Smooth muscle cell (in vitro differentiated cells): ENCODE data around the gene CDH22. TPM values are rescaled to one million over a fixed set of nuclear protein-coding genes. Genes with fewer than 3 reads are reported as not detected.

Experiments used
- DNase-seq: peaks from one replicate; lab custom pipeline; 2025; ENCODE audit not compliant: unreplicated experiment; lab: John Stamatoyannopoulos, UW
- H2AFZ ChIP-seq: fragments of 200-600 bp; sonication (generic); 2 replicates; pipeline ENCODE4 v1.6.0; 2016; ENCODE audit warnings: antibody characterized with exemption, low read depth, mild to moderate bottlenecking
- H3F3A ChIP-seq: fragments of 200-600 bp; sonication (generic); 2 replicates; pipeline ENCODE4 v1.6.0; 2017; ENCODE audit warnings: antibody characterized with exemption, low read depth
- H3K27ac ChIP-seq: fragments of 200-600 bp; sonication (generic); 2 replicates; pipeline ENCODE4 v1.5.1; 2016; ENCODE audit warnings: low read depth, mild to moderate bottlenecking
- H3K27me3 ChIP-seq: fragments of 200-600 bp; sonication (generic); 2 replicates; pipeline ENCODE4 v1.6.1; 2016; ENCODE audit warnings: low read depth, mild to moderate bottlenecking
- H3K36me3 ChIP-seq: fragments of 200-600 bp; sonication (generic); 2 replicates; pipeline ENCODE4 v1.5.1; 2016; ENCODE audit warnings: low read depth
- H3K4me1 ChIP-seq: fragments of 200-600 bp; sonication (generic); 2 replicates; pipeline ENCODE4 v1.5.1; 2016; ENCODE audit warnings: low read depth
- H3K4me2 ChIP-seq: fragments of 200-600 bp; sonication (generic); 2 replicates; pipeline ENCODE4 v1.6.0; 2016; ENCODE audit warnings: mild to moderate bottlenecking
- H3K4me3 ChIP-seq: fragments of 200-600 bp; sonication (generic); 2 replicates; pipeline ENCODE4 v1.5.1; 2016; ENCODE audit warnings: mild to moderate bottlenecking
- H3K79me2 ChIP-seq: fragments of 200-600 bp; sonication (generic); 2 replicates; pipeline ENCODE4 v1.6.0; 2016; ENCODE audit warnings: low read depth, mild to moderate bottlenecking
- H3K9ac ChIP-seq: fragments of 200-600 bp; sonication (generic); 2 replicates; pipeline ENCODE4 v1.6.0; 2016; ENCODE audit warnings: low read depth
- H3K9me3 ChIP-seq: fragments of 200-600 bp; sonication (generic); replicated peaks from 2 replicates; pipeline ENCODE4 v1.5.1; 2016; ENCODE audit warnings: low read depth
- H4K20me1 ChIP-seq: fragments of 200-600 bp; sonication (generic); 2 replicates; pipeline ENCODE4 v1.6.0; 2016; ENCODE audit warnings: low read depth
- WGBS: methylation state at CpG from one replicate; pipeline ENCODE4 v1.1.7; 2016; ENCODE audit warnings: low lambda C conversion rate; 5-methylcytosine and 5-hydroxymethylcytosine counted together
- polyA plus RNA-seq: library from polyadenylated mRNA; unstranded; fragments of >200 nt; fragmentation: Nextera tagmentation; extraction: Ambion mirVana; gene quantifications from 2 replicates; pipeline ENCODE4 v1.2.1, GENCODE V29; 2016
- total RNA-seq: library from RNA; depleted of rRNA; stranded (reverse); fragments of >200 nt; gene quantifications from 2 replicates; pipeline ENCODE4 v1.2.3, GENCODE V29; 2014
- TF ChIP-seq, protein P1 (sequence below): fragments of 200-600 bp; sonication (generic); IDR thresholded peaks from 2 replicates; pipeline ENCODE4 v1.5.1; 2017; ENCODE audit warnings: borderline replicate concordance, mild to moderate bottlenecking, antibody characterized with exemption; ENCODE audit not compliant: insufficient read depth, poor library complexity, severe bottlenecking

The CDH22 gene
- total and polyA plus RNA-seq, 2 experiments from 2014 or later, result not detected

DNA sequence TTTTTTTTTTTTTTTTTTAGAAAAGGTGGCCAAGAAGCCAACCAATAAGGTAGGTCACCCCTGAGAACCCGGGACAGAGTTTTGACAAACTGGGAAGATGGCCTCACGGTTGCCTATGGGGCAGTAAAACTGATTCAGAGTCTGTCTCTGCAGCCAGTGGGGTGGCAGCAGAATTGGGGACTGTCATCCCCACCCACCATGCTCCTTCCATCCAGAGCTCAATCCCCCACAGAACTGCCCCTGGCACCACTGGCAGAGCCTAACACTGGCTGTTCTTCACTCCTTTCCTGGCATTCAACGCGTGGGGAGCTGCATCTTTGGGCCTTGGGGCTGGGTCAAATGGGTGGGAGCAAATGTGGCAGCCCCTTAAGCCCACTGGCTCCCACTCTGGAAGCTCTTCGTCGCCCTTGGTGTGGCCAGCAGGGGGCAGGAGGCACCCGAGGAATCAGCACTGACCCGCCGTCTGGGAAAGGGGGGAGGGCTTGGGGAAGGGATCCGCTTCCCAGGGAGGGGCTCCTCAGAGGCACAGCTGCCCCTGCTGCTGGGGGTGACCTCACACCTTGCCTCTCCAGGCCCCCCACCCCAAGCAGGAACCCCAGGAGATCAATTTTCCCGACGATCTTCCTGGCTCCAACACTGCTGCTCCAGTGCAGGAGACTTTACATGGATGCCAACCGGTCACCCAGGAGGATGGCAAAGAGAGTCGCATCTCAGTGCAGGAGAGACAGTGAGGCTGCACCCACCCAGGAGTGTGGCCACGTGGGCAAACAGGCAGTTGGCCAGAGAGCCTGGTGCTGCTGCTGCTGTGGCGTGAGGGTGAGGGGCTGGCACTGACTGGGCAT, 179.8 kb downstream of the CDH22 start:
- TF ChIP-seq, protein P1, sequence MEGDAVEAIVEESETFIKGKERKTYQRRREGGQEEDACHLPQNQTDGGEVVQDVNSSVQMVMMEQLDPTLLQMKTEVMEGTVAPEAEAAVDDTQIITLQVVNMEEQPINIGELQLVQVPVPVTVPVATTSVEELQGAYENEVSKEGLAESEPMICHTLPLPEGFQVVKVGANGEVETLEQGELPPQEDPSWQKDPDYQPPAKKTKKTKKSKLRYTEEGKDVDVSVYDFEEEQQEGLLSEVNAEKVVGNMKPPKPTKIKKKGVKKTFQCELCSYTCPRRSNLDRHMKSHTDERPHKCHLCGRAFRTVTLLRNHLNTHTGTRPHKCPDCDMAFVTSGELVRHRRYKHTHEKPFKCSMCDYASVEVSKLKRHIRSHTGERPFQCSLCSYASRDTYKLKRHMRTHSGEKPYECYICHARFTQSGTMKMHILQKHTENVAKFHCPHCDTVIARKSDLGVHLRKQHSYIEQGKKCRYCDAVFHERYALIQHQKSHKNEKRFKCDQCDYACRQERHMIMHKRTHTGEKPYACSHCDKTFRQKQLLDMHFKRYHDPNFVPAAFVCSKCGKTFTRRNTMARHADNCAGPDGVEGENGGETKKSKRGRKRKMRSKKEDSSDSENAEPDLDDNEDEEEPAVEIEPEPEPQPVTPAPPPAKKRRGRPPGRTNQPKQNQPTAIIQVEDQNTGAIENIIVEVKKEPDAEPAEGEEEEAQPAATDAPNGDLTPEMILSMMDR, result peak; percentile 54
- no peak overlapping the region for H2AFZ ChIP-seq

DNA sequence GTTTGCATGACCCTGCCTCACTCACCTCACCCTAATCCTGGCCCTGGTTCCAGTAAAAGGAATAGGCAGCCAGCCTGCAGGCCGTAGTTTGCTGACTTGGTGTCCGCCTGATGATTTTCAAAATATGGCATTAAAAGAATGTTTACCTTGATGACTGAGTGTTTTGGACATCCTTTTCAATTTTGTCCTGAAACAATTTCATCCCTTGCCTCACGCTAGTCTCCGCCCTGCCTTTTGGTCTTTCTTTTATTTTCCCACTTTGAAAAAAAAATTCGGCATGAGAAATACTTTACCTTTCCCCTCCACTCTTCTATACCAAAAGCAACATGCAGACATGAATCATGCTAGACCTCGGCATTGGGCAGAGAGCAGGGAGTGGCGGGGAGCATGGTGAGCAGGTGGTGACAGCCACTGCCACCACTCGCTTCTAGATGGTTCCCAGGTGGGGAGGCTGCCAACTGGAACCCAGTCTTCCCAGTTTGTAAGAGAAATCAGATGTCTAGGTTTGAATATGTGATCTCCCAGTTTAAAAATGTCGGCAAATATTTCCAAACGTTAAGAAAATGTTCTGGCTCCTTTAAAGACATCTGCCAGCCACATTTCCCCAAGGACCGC, 180.8 kb downstream of the CDH22 start:
- Histone ChIP-seq H4K20me1 (no peaks in the 10 kb centered on the region), H3K27me3 (peaks cover 21% of the 10 kb centered on the region), H3K79me2 (no peaks in the 10 kb centered on the region), H3K36me3 (no peaks in the 10 kb centered on the region), H3K9ac (no peak overlapping the region), H3K9me3 (no peaks in the 10 kb centered on the region), H3F3A (no peaks in the 10 kb centered on the region), H2AFZ (no peak overlapping the region), H3K4me1 (no peaks in the 10 kb centered on the region), H3K4me3 (no peak overlapping the region), H3K27ac (no peak overlapping the region), H3K4me2 (no peak overlapping the region)
- TF ChIP-seq, protein P1, result no peak
- 91% methylated on average over 11 of the region's 11 CpGs for WGBS
- no peak for DNase-seq

More for the DNA sequence above, 179.8 kb downstream of the CDH22 start:
- no peak overlapping the region for H3K4me3 ChIP-seq
- no peaks in the 10 kb centered on the region for H3K79me2 ChIP-seq
- no peaks in the 10 kb centered on the region for H3K9me3 ChIP-seq
- no peak overlapping the region for H3K4me2 ChIP-seq
- WGBS, result 51% methylated on average over 13 of the region's 16 CpGs
- H3K27me3 ChIP-seq, result peaks cover 21% of the 10 kb centered on the region
- no peaks in the 10 kb centered on the region for H4K20me1 ChIP-seq
- H3K36me3 ChIP-seq, result no peaks in the 10 kb centered on the region
- H3K27ac ChIP-seq, result no peak overlapping the region
- H3K9ac ChIP-seq, result no peak overlapping the region
- H3K4me1 ChIP-seq, result no peaks in the 10 kb centered on the region
- no peak for DNase-seq
- no peaks in the 10 kb centered on the region for H3F3A ChIP-seq

DNA sequence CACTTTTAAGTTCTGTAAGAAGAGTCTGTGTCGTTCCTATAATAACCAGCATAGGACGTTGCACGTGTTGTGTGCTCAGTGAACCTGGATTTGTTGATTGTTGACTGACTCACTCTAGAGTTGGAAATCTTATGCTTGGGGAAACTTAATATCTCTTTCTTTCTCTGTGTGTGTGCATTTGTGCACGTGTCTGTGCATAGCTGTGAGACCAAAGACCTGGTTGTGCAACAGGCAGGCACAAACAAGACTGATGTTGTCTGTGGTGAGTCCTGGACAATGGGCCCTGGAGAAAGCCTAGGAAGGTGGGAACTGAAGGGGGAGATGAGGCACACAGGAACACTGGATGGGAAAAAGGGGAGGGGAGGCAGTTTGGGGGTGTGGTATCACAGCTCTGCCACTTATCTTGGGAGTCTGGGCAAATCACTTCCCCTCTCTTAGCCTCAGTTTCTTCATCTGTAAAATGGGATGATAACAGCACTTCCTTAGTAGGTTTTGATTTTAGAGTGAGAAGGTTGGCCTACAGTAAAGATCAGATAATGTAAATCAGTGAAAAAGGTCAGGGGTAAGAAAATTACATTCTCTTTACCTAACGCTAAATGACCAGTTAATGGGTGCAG, 181.8 kb downstream of the CDH22 start:
- TF ChIP-seq, protein P1, result no peak
- no peak for DNase-seq
- H3F3A ChIP-seq, result no peaks in the 10 kb centered on the region
- no peak overlapping the region for H3K27ac ChIP-seq
- 94% methylated on average over 5 of the region's 5 CpGs for WGBS
- no peak overlapping the region for H3K4me2 ChIP-seq
- no peaks in the 10 kb centered on the region for H3K4me1 ChIP-seq
- H3K36me3 ChIP-seq, result no peaks in the 10 kb centered on the region
- no peak overlapping the region for H2AFZ ChIP-seq
- H3K79me2 ChIP-seq, result no peaks in the 10 kb centered on the region
- no peaks in the 10 kb centered on the region for H4K20me1 ChIP-seq
- H3K9me3 ChIP-seq, result no peaks in the 10 kb centered on the region
- H3K27me3 ChIP-seq, result peaks cover 17% of the 10 kb centered on the region
- H3K4me3 ChIP-seq, result no peak overlapping the region
- H3K9ac ChIP-seq, result no peak overlapping the region

Other genes starting within 250 kb of the CDH22 start
- 9.5 and 11.4 TPM in 2 replicates for gene NCOA5, start 218.5 kb downstream of the CDH22 start, total RNA-seq
- 8.3 and 10.5 TPM in 2 replicates for gene NCOA5, start 218.5 kb downstream of the CDH22 start, polyA plus RNA-seq
- gene CD40, start 190.2 kb downstream of the CDH22 start, total RNA-seq, result 13.8 and 14.5 TPM in 2 replicates
- gene CD40, start 190.2 kb downstream of the CDH22 start, polyA plus RNA-seq, result 25.1 and 27.4 TPM in 2 replicates
- gene ELMO2, start 98.1 kb upstream of the CDH22 start, total RNA-seq, result 24.9 and 43.0 TPM in 2 replicates
- 33.1 and 37.9 TPM in 2 replicates for gene ELMO2, start 98.1 kb upstream of the CDH22 start, polyA plus RNA-seq
- 8.4 and 10.3 TPM in 2 replicates for gene ZNF334, start 205.1 kb upstream of the CDH22 start, total RNA-seq
- 3.7 and 7.4 TPM in 2 replicates for gene ZNF334, start 205.1 kb upstream of the CDH22 start, polyA plus RNA-seq
- not detected in 2 replicates for gene OCSTAMP, start 242.2 kb upstream of the CDH22 start, total RNA-seq
- gene OCSTAMP, start 242.2 kb upstream of the CDH22 start, polyA plus RNA-seq, result 0.11 TPM in 1 of 2 replicates, not detected in the other